HFF-Myc (cell line): ENCODE measurements around the gene CDKN2A.

Experiments
- DNase-seq: peaks from one replicate; pipeline ENCODE4 v3.0.0-alpha.2; 2011; ENCODE audit warnings: low read depth; ENCODE audit errors: extremely low read depth
- H3K4me3 ChIP-seq: replicated peaks from 2 replicates; pipeline ENCODE4 v1.5.1; 2011; ENCODE audit warnings: low read depth, mild to moderate bottlenecking, control low read depth, low read length
- CTCF ChIP-seq: IDR thresholded peaks from 2 replicates; pipeline ENCODE4 v1.5.1; 2012; ENCODE audit warnings: mild to moderate bottlenecking, low read depth, low read length, control low read depth; ENCODE audit errors: missing control alignments

CDKN2A gene

GRCh38 chr9:21991072-21991959 lies 2.9 kb downstream of the CDKN2A start:
- DNase-seq = no peak
- H3K4me3 ChIP-seq = no peak overlapping the region; the same call in 1 of the 2 replicates
- no peak for TF ChIP-seq CTCF

GRCh38 chr9:21989440-21990189 lies 4.6 kb downstream of the CDKN2A start:
- H3K4me3 ChIP-seq = no peak overlapping the region
- no peak for TF ChIP-seq CTCF
- DNase-seq = no peak

- DNase-seq = no peak
- TF ChIP-seq CTCF = no peak
- no peak overlapping the region for H3K4me3 ChIP-seq
These were observed 5.9 kb downstream of the CDKN2A start for GRCh38 chr9:21988056-21988990.

- no peak overlapping the region for H3K4me3 ChIP-seq
- DNase-seq = no peak
- TF ChIP-seq CTCF = no peak
These were observed 8.1 kb downstream of the CDKN2A start for GRCh38 chr9:21985964-21986667.

- no peak overlapping the region for H3K4me3 ChIP-seq
- DNase-seq = no peak
- TF ChIP-seq CTCF = no peak
These were observed 10.1 kb downstream of the CDKN2A start for GRCh38 chr9:21984101-21984500.

GRCh38 chr9:21983561-21983935 lies 10.6 kb downstream of the CDKN2A start:
- DNase-seq = no peak
- no peak overlapping the region for H3K4me3 ChIP-seq
- no peak for TF ChIP-seq CTCF
